CD14-positive monocyte (primary cell): Measurements from ENCODE around the gene DCLRE1A. TPM values are rescaled to one million over a fixed set of nuclear protein-coding genes. Genes with fewer than 3 reads are reported as not detected.
"Not testable (repeated sequence)": the region's sequence is repeated elsewhere in the genome, so short reads cannot be mapped to it uniquely, and the experiment has no call there.

Source experiments
- DNase-seq, 3 donors: peaks; one replicate each; pipeline ENCODE4 v3.0.0-alpha.2; 2011 to 2022
- H2AFZ ChIP-seq: 2 replicates; pipeline ENCODE4 v1.6.0; 2012; ENCODE audit warnings: mild to moderate bottlenecking, low read depth, low read length, inconsistent platforms; ENCODE audit not compliant: insufficient read depth, poor library complexity, severe bottlenecking
- H3K27ac ChIP-seq, 2 donors: 1 replicate in 1 of 2; 2 replicates in 1 of 2; pipeline ENCODE4 v1.5.1; 2012 to 2013; ENCODE audit warnings: low read length in 2 of 2, control low read depth in 1 of 2, inconsistent platforms in 1 of 2, low read depth in 1 of 2, mild to moderate bottlenecking in 1 of 2
- H3K27me3 ChIP-seq, 2 donors: one replicate each; pipeline versions ENCODE4 v1.6.0 to v1.6.1; 2011 to 2013; ENCODE audit warnings: low read length in 2 of 2; ENCODE audit not compliant: control insufficient read depth in 2 of 2, insufficient read depth in 2 of 2
- H3K36me3 ChIP-seq, 2 donors: replicated peaks in 1 of 2; 1 replicate in 1 of 2; 2 replicates in 1 of 2; pipeline versions ENCODE4 v1.5.1 to v1.6.1; 2012 to 2013; ENCODE audit warnings: low read length in 2 of 2, control low read depth in 1 of 2, inconsistent platforms in 1 of 2, mild to moderate bottlenecking in 1 of 2; ENCODE audit not compliant: insufficient read depth in 2 of 2, control insufficient read depth in 1 of 2
- H3K4me1 ChIP-seq, 2 donors: 1 replicate in 1 of 2; 2 replicates in 1 of 2; pipeline versions ENCODE4 v1.5.1 to v1.6.1; 2012 to 2013; ENCODE audit warnings: low read length in 2 of 2, control low read depth in 1 of 2, inconsistent platforms in 1 of 2, mild to moderate bottlenecking in 1 of 2, moderate library complexity in 1 of 2; ENCODE audit not compliant: insufficient read depth in 2 of 2, control insufficient read depth in 1 of 2
- H3K4me2 ChIP-seq: replicated peaks from 2 replicates; pipeline ENCODE3; 2012; ENCODE audit warnings: low read length, moderate library complexity, mild to moderate bottlenecking; ENCODE audit not compliant: poor library complexity, severe bottlenecking; ENCODE audit errors: extremely low read depth
- H3K4me3 ChIP-seq, 3 experiments: fragments of 200-600 bp in 1 of 3; sonication (generic) in 1 of 3; replicated peaks in 1 of 3; 1 replicate in 2 of 3; 2 replicates in 1 of 3; pipeline ENCODE4 v1.5.1; 2011 to 2013; ENCODE audit warnings: low read length in 3 of 3, mild to moderate bottlenecking in 3 of 3, control low read depth in 2 of 3, low read depth in 2 of 3, inconsistent platforms in 1 of 3, moderate library complexity in 1 of 3
- H3K79me2 ChIP-seq: 2 replicates; pipeline ENCODE4 v1.6.0; 2012; ENCODE audit warnings: mild to moderate bottlenecking, control low read depth, inconsistent platforms, low read length, moderate library complexity; ENCODE audit not compliant: insufficient read depth
- H3K9ac ChIP-seq: 2 replicates; pipeline ENCODE4 v1.6.0; 2017; ENCODE audit warnings: low read length, mild to moderate bottlenecking; ENCODE audit not compliant: insufficient read depth, poor library complexity, severe bottlenecking
- H3K9me3 ChIP-seq, 2 donors: replicated peaks in 1 of 2; 1 replicate in 1 of 2; 2 replicates in 1 of 2; pipeline versions ENCODE4 v1.5.1 to v1.6.1; 2012 to 2013; ENCODE audit warnings: low read length in 2 of 2, control low read depth in 1 of 2; ENCODE audit not compliant: control insufficient read depth in 1 of 2, insufficient read depth in 1 of 2
- H4K20me1 ChIP-seq: 2 replicates; pipeline ENCODE4 v1.6.0; 2012; ENCODE audit warnings: mild to moderate bottlenecking, low read length, control low read depth, moderate library complexity; ENCODE audit not compliant: insufficient read depth
- H3K27ac Mint-ChIP-seq, 7 donors: one replicate each; pipeline ENCODE4 v1.8.0; 2020; ENCODE audit warnings: mild to moderate bottlenecking in 7 of 7, mixed read lengths in 7 of 7, moderate library complexity in 6 of 7, inconsistent platforms in 2 of 7
- H3K27me3 Mint-ChIP-seq, 3 donors: one replicate each; pipeline ENCODE4 v1.8.0; 2021 to 2022; ENCODE audit warnings: low read depth in 3 of 3, mild to moderate bottlenecking in 3 of 3, mixed read lengths in 3 of 3, moderate library complexity in 3 of 3, inconsistent platforms in 1 of 3
- H3K36me3 Mint-ChIP-seq, 2 donors: one replicate each; pipeline ENCODE4 v1.8.0; 2020; ENCODE audit warnings: mixed read lengths in 2 of 2, inconsistent platforms in 1 of 2, mild to moderate bottlenecking in 1 of 2
- H3K4me1 Mint-ChIP-seq: one replicate; pipeline ENCODE4 v1.8.0; 2020; ENCODE audit warnings: mild to moderate bottlenecking, mixed read lengths
- H3K4me3 Mint-ChIP-seq, 2 donors: one replicate each; pipeline ENCODE4 v1.8.0; 2020; ENCODE audit warnings: mild to moderate bottlenecking in 2 of 2, mixed read lengths in 2 of 2, moderate library complexity in 1 of 2
- H3K9me3 Mint-ChIP-seq, 7 donors: one replicate each; pipeline ENCODE4 v1.8.0; 2020 to 2022; ENCODE audit warnings: mixed read lengths in 7 of 7, mild to moderate bottlenecking in 6 of 7, moderate library complexity in 6 of 7, inconsistent platforms in 2 of 7
- WGBS: methylation state at CpG from one replicate; pipeline ENCODE4 v1.1.5; 2013; ENCODE audit warnings: missing lambda C conversion rate; ENCODE audit not compliant: insufficient coverage; 5-methylcytosine and 5-hydroxymethylcytosine counted together
- intact Hi-C, 2 donors: fragments of 100-400 bp; cut with micrococcal nuclease; formaldehyde crosslinking; loops; one replicate each; pipeline versions ENCODE4 v1.15.0 to v1.15.1; 2023
- polyA plus RNA-seq, 3 donors: library from polyadenylated mRNA; depleted of rRNA in 1 of 3; unstranded in 2 of 3; stranded (reverse) in 1 of 3; fragments of 300-500 nt in 2 of 3; fragments of >200 nt in 1 of 3; fragmentation: Illumina TruSeq in 2 of 3; gene quantifications; 1 replicate in 2 of 3; 2 replicates in 1 of 3; pipeline ENCODE4 v1.2.3, GENCODE V29; 2012 to 2021
- TF ChIP-seq, protein P1 (sequence below): fragments of 200-600 bp; IDR thresholded peaks from one replicate; pipeline ENCODE4 v1.8.0; 2022; ENCODE audit warnings: antibody characterized with exemption, mild to moderate bottlenecking

The DCLRE1A gene
- polyA plus RNA-seq, 3 donors, result 1.00 to 1.3 (median 1.3) TPM

DNA sequence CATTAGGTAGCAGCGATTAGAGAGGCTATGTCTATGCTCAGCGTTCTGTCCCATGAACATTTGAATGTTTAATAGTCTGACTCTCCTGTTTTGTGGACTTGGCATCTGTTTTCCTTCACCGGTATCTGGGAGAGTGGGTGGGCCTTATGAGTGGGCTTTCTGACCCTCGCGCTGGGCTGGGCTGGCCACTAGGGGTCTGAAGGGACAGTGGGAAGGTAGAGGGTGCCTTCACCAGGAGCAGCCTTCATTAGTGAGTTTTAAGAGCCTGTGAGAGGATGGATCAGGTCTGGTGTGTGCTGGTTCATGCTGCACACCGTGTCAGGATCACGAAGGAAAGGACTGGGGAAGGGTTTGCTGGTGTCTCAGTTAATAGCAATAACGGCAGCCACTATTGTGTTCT is 33.4 kb downstream of the DCLRE1A start:
- TF ChIP-seq, protein P1, sequence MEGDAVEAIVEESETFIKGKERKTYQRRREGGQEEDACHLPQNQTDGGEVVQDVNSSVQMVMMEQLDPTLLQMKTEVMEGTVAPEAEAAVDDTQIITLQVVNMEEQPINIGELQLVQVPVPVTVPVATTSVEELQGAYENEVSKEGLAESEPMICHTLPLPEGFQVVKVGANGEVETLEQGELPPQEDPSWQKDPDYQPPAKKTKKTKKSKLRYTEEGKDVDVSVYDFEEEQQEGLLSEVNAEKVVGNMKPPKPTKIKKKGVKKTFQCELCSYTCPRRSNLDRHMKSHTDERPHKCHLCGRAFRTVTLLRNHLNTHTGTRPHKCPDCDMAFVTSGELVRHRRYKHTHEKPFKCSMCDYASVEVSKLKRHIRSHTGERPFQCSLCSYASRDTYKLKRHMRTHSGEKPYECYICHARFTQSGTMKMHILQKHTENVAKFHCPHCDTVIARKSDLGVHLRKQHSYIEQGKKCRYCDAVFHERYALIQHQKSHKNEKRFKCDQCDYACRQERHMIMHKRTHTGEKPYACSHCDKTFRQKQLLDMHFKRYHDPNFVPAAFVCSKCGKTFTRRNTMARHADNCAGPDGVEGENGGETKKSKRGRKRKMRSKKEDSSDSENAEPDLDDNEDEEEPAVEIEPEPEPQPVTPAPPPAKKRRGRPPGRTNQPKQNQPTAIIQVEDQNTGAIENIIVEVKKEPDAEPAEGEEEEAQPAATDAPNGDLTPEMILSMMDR, result no peak
- no peak for DNase-seq
- peak overlapping the region in 2 of 7 donors; percentile 15 to 64 for H3K27ac Mint-ChIP-seq

DNA sequence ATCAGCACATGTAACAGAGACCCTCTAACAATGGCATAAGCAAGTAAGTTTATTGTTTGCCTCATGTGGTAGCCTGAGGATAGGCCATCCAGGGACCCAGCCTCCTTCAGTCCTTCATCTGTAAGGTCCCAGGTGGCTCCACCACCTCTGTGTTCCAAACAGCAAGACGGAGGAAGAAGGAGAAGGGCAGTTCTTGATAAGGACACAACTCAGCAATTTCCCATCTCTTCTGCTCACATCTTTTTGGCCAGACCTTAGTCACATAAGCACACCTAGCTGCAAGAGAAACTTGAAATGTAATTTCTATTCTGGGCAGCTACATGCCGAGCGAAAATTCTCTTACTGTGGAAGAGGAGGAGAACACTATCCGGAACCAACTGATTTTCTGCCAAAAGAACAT is 33.9 kb downstream of the DCLRE1A start:
- peaks cover 0 to 2% (median 0%) of the 10 kb centered on the region in 3 donors for H3K27me3 Mint-ChIP-seq
- no peak overlapping the region for H3K27ac ChIP-seq
- no peaks in the 10 kb centered on the region for H3K9me3 Mint-ChIP-seq
- no peaks in the 10 kb centered on the region for H3K36me3 Mint-ChIP-seq
- no peak overlapping the region for H3K4me3 Mint-ChIP-seq
- H3K4me3 ChIP-seq, result no peak overlapping the region
- no peaks in the 10 kb centered on the region for H3K27me3 ChIP-seq
- H2AFZ ChIP-seq, result no peak overlapping the region
- H3K4me1 ChIP-seq, result no peaks in the 10 kb centered on the region
- no peaks in the 10 kb centered on the region for H3K36me3 ChIP-seq
- H3K9me3 ChIP-seq, result no peaks in the 10 kb centered on the region
- no peaks in the 10 kb centered on the region for H4K20me1 ChIP-seq
- H3K79me2 ChIP-seq, result no peaks in the 10 kb centered on the region
- no peak overlapping the region for H3K27ac Mint-ChIP-seq
- TF ChIP-seq, protein P1, result no peak
- no peak for DNase-seq
- H3K9ac ChIP-seq, result no peak overlapping the region
- intact Hi-C loops, result no loop called here
- WGBS, result no CpG with 5 or more reads among the region's 4 CpGs
- no peak overlapping the region for H3K4me2 ChIP-seq
- H3K4me1 Mint-ChIP-seq, result no peaks in the 10 kb centered on the region

More for the DNA sequence above, 33.4 kb downstream of the DCLRE1A start:
- H2AFZ ChIP-seq, result no peak overlapping the region
- H3K27me3 ChIP-seq, result no peaks in the 10 kb centered on the region
- 89% methylated on average over 8 of the region's 8 CpGs for WGBS
- H3K79me2 ChIP-seq, result no peaks in the 10 kb centered on the region
- no peaks in the 10 kb centered on the region for H3K36me3 ChIP-seq
- Mint-ChIP-seq H3K9me3 (peaks cover 0 to 1% (median 0%) of the 10 kb centered on the region in 7 donors), H3K27me3 (peaks cover 0 to 2% (median 0%) of the 10 kb centered on the region in 3 donors), H3K4me3 (no peak overlapping the region), H3K4me1 (no peaks in the 10 kb centered on the region), H3K36me3 (no peaks in the 10 kb centered on the region)
- no peak overlapping the region for H3K9ac ChIP-seq
- H4K20me1 ChIP-seq, result no peaks in the 10 kb centered on the region
- no peaks in the 10 kb centered on the region for H3K4me1 ChIP-seq
- no peak overlapping the region for H3K4me2 ChIP-seq
- intact Hi-C loops, result no loop called here
- no peaks in the 10 kb centered on the region for H3K9me3 ChIP-seq
- no peak overlapping the region for H3K4me3 ChIP-seq
- no peak overlapping the region for H3K27ac ChIP-seq

- no CpG with 5 or more reads among the region's 1 CpG for WGBS
- H3K27ac Mint-ChIP-seq, H3K4me3 ChIP-seq, H2AFZ ChIP-seq, H4K20me1 ChIP-seq, H3K36me3 Mint-ChIP-seq, H3K9ac ChIP-seq, H3K9me3 ChIP-seq, H3K27ac ChIP-seq, H3K27me3 ChIP-seq, H3K4me3 Mint-ChIP-seq, H3K4me1 Mint-ChIP-seq, H3K36me3 ChIP-seq, H3K4me1 ChIP-seq, DNase-seq, H3K27me3 Mint-ChIP-seq, H3K79me2 ChIP-seq, intact Hi-C loops, H3K4me2 ChIP-seq, H3K9me3 Mint-ChIP-seq: not testable (repeated sequence)
Observed at GRCh38 chr10:113814700-113815099, 39.2 kb downstream of the DCLRE1A start.
